HAP-1 (cell line): ENCODE measurements around the gene GSTM4.

Source experiments
- DNase-seq, 2 experiments: peaks; one replicate each; pipeline ENCODE4 v3.0.0-alpha.2; 2016 to 2020; ENCODE audit warnings: low spot score in 2 of 2
- H3K27me3 ChIP-seq: fragments of 250-450 bp; sonication (Bioruptor Pico); 2 replicates; pipeline ENCODE4 v1.5.1; 2020; ENCODE audit warnings: low read depth, mild to moderate bottlenecking, moderate library complexity
- H3K36me3 ChIP-seq: fragments of 250-450 bp; sonication (Bioruptor Pico); replicated peaks from 2 replicates; pipeline ENCODE4 v1.5.1; 2020; ENCODE audit warnings: mild to moderate bottlenecking
- H3K4me1 ChIP-seq: fragments of 250-450 bp; sonication (Bioruptor Pico); 2 replicates; pipeline ENCODE4 v1.5.1; 2020; ENCODE audit warnings: mild to moderate bottlenecking
- H3K4me3 ChIP-seq: fragments of 250-450 bp; sonication (Bioruptor Pico); 2 replicates; pipeline ENCODE4 v1.5.1; 2020; ENCODE audit warnings: mild to moderate bottlenecking, moderate library complexity
- H3K9me3 ChIP-seq: fragments of 250-450 bp; sonication (Bioruptor Pico); 2 replicates; pipeline ENCODE4 v1.5.1; 2020; ENCODE audit warnings: mild to moderate bottlenecking, moderate library complexity
- in situ Hi-C: fragments of 300-500 bp; cut with MboI; formaldehyde crosslinking; loops from 3 replicates; pipeline ENCODE4 v1.14.3; 2020; ENCODE audit warnings: low sequenced_read_pairs, inconsistent platforms, mixed read lengths

GSTM4 gene

GRCh38 chr1:109629372-109630030 lies 26.4 kb upstream of the GSTM4 start:
- Histone ChIP-seq H3K27me3 (no peaks in the 10 kb centered on the region), H3K4me1 (no peaks in the 10 kb centered on the region), H3K36me3 (peaks cover 42% of the 10 kb centered on the region), H3K9me3 (no peaks in the 10 kb centered on the region), H3K4me3 (no peak overlapping the region)
- no peak for DNase-seq
- in situ Hi-C loops = loop anchor here (5.0 kb wide), 1 partner anchor 82 kb away; the partner anchor contains the start of gene GNAI3

DNA sequence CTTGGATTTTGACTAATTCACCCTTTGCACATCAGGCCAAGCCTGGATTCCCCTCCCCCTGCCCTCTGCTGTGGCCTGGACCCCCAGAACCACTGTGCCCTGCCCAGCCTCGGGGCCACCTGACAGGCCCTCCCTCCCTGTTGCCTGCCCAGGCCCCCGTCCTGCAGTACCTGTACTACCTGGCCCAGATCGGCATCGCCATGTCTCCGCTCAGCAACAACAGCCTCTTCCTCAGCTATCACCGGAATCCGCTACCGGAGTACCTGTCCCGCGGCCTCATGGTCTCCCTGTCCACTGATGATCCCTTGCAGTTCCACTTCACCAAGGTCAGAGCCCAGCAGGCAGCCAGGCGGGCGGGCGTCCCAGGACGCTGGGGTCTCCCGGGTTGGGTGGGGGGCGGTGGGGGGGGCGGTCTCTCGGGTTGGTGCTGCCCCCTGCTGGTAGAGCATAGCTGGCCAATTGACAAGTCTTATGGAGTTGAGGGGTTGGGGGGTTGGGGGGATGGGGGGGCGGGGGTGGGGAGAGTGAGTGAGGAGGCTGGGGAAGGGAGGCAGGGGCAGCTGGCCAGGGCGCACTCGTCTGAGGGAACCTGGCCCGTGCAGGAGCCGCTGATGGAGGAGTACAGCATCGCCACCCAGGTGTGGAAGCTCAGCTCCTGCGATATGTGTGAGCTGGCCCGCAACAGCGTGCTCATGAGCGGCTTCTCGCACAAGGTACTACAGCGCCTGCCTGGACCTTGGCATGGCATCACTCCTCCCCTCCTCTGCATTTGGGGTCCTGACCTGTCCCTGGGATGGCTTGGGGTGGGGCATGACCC lies 25.6 kb upstream of the GSTM4 start:
- Histone ChIP-seq H3K4me3 (no peak overlapping the region), H3K36me3 (peaks cover 42% of the 10 kb centered on the region), H3K9me3 (no peaks in the 10 kb centered on the region), H3K27me3 (no peaks in the 10 kb centered on the region), H3K4me1 (no peaks in the 10 kb centered on the region)
- in situ Hi-C loops = no loop called here
- DNase-seq = peak; percentile 1 to 56

GRCh38 chr1:109630898-109631512 lies 24.9 kb upstream of the GSTM4 start:
- DNase-seq = peak; percentile 1 to 5
- H3K4me1 ChIP-seq = no peaks in the 10 kb centered on the region
- peaks cover 42% of the 10 kb centered on the region for H3K36me3 ChIP-seq
- H3K9me3 ChIP-seq = no peaks in the 10 kb centered on the region
- H3K27me3 ChIP-seq = no peaks in the 10 kb centered on the region
- H3K4me3 ChIP-seq = no peak overlapping the region
- in situ Hi-C loops = no loop called here

DNA sequence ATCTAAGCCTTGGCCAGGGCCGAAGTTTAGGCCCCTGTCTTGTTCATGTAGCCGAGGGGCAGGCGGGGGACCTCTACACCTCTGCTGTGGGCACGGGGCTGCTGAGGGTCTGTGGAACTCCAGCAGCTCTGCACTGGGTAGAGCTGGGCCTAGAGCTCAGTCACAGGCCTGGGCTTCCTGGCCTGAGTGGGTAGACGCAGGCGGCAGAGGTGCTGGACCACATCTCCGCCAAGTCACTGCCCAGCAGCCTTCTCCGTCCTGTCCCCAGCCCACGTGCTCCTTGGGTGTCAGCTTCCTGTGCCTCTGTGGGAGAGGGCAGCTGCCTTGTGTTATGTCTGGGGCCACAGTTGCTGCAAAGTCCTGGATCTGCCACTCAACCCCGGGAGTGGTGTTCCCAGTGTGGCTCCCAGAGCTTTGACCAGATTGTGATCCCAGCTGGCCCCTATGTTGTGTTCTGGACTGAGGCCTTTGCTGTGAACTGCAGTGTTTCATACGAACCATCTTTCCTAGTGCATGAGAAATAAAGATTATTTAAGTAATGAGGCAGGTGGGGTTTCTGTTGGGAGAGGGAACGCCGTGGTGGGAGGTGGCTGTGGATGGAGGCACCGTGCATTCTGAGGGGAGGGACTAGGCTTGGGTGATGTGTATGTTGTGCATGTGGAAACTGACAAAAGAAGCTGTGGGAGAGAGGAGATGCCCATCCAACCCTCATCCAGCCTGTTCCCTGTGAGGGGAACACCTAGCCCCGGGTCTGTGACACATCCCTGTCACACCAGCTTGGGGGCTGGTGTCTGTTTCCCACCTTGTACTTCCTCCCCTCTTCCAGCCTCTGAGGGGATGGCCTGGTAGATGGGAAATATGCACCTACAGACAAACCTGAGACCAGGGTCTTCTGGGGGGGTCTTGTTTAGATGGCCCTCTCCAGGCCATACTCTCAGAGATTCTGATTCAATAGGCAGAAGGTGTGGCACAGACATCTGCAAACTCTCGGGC lies 24.1 kb upstream of the GSTM4 start:
- DNase-seq = peak in 1 of 2 experiments; percentile 7
- Histone ChIP-seq H3K4me3 (no peak overlapping the region), H3K27me3 (no peaks in the 10 kb centered on the region), H3K4me1 (no peaks in the 10 kb centered on the region), H3K9me3 (no peaks in the 10 kb centered on the region), H3K36me3 (peaks cover 39% of the 10 kb centered on the region)
- in situ Hi-C loops = no loop called here

- H3K36me3 ChIP-seq = peaks cover 33% of the 10 kb centered on the region
- in situ Hi-C loops = no loop called here
Measured at GRCh38 chr1:109632671-109633346, 23.1 kb upstream of the GSTM4 start.

GRCh38 chr1:109634292-109634691 lies 21.6 kb upstream of the GSTM4 start:
- Histone ChIP-seq H3K36me3 (peaks cover 20% of the 10 kb centered on the region), H3K4me3 (no peak overlapping the region), H3K27me3 (no peaks in the 10 kb centered on the region), H3K4me1 (no peaks in the 10 kb centered on the region), H3K9me3 (no peaks in the 10 kb centered on the region)
- peak in 1 of 2 experiments; percentile 1 for DNase-seq
- in situ Hi-C loops = no loop called here

More at GRCh38 chr1:109632671-109633346, 23.1 kb upstream of the GSTM4 start:
- Histone ChIP-seq H3K27me3 (no peaks in the 10 kb centered on the region), H3K4me3 (no peak overlapping the region), H3K4me1 (no peaks in the 10 kb centered on the region), H3K9me3 (no peaks in the 10 kb centered on the region)
- peak; percentile 1 to 8 for DNase-seq

DNA sequence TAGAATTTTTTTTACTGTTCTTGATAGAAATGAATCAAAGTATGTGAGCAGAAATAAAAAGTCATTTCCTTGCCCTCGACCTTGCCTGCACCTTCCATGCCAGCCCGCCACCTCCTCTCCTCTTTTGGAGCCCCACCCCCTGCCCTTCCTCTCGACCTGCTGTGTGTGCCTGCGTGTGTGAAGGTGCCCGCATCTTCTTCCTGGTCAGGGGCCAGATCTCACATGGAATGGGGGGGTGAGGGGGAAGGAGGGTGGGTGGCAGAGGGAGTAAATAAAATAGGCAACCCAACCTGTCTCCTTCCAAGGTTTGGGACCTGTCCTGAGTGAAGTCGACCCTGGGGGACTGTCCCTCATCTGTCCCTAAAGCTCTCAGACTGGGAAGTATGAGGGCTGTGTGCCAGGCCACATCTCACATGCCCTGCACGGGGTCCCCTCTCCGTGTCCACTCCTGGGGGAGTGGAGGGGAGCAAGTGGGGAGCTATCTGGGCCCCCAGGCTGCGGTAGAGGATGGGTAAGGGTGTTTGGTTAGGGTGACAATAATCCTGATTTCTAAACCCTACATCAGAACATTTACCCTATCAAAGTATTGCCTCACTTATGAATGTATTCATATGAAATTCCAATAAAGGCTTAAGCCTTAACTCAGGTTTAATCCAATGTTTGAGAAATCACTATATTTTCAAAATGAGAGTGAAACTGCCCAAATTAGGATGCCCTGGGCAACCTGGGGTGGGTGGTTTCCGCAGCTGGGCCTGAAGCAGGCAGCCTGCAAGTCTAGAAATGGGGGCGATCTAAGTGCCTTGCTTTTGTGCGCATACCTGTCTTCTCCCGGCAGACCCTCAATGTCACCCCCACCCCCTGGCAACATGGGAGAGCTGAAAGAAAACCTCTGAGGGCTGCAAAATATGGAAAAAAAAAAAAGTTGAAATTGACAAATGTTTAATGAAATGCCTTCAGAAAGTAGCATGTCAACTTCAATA lies 20.8 kb upstream of the GSTM4 start:
- in situ Hi-C loops = no loop called here

GRCh38 chr1:109635862-109636200 lies 20.1 kb upstream of the GSTM4 start:
- DNase-seq = no peak
- Histone ChIP-seq H3K4me3 (no peak overlapping the region), H3K36me3 (peaks cover 9% of the 10 kb centered on the region), H3K27me3 (no peaks in the 10 kb centered on the region), H3K9me3 (no peaks in the 10 kb centered on the region), H3K4me1 (no peaks in the 10 kb centered on the region)
- in situ Hi-C loops = no loop called here

More for the DNA sequence above, 20.8 kb upstream of the GSTM4 start:
- peak in 1 of 2 experiments; percentile 1 for DNase-seq
- H3K9me3 ChIP-seq = no peaks in the 10 kb centered on the region
- no peaks in the 10 kb centered on the region for H3K4me1 ChIP-seq
- peaks cover 12% of the 10 kb centered on the region for H3K36me3 ChIP-seq
- no peaks in the 10 kb centered on the region for H3K27me3 ChIP-seq
- H3K4me3 ChIP-seq = no peak overlapping the region

GRCh38 chr1:109636201-109636952 lies 19.5 kb upstream of the GSTM4 start:
- in situ Hi-C loops = no loop called here
- peak in 1 of 2 experiments; percentile 1 for DNase-seq
- no peaks in the 10 kb centered on the region for H3K4me1 ChIP-seq
- no peaks in the 10 kb centered on the region for H3K9me3 ChIP-seq
- peaks cover 3% of the 10 kb centered on the region for H3K36me3 ChIP-seq
- no peaks in the 10 kb centered on the region for H3K27me3 ChIP-seq
- H3K4me3 ChIP-seq = no peak overlapping the region

DNA sequence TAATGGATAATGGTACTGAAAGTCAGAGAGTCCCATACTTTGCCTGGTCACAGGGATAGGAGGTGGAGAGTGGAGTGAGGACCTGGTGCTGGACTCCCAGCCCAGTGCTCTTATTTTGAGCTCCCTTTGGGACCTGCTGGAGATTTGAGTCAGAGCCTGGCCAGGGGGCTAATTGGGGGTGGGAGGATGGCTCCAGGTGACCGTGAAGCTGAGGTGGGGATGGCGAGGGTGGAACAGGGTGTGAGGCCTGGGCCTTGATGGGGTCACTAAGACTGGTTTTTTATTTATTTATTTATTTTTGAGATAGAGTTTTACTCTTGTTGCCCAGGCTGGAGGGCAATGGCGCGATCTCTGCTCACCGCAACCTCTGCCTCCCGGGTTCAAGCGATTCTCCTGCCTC lies 18.5 kb upstream of the GSTM4 start:
- Histone ChIP-seq H3K4me3 (no peak overlapping the region), H3K36me3 (no peaks in the 10 kb centered on the region), H3K27me3 (no peaks in the 10 kb centered on the region), H3K9me3 (no peaks in the 10 kb centered on the region), H3K4me1 (no peaks in the 10 kb centered on the region)
- in situ Hi-C loops = no loop called here
- no peak for DNase-seq

DNA sequence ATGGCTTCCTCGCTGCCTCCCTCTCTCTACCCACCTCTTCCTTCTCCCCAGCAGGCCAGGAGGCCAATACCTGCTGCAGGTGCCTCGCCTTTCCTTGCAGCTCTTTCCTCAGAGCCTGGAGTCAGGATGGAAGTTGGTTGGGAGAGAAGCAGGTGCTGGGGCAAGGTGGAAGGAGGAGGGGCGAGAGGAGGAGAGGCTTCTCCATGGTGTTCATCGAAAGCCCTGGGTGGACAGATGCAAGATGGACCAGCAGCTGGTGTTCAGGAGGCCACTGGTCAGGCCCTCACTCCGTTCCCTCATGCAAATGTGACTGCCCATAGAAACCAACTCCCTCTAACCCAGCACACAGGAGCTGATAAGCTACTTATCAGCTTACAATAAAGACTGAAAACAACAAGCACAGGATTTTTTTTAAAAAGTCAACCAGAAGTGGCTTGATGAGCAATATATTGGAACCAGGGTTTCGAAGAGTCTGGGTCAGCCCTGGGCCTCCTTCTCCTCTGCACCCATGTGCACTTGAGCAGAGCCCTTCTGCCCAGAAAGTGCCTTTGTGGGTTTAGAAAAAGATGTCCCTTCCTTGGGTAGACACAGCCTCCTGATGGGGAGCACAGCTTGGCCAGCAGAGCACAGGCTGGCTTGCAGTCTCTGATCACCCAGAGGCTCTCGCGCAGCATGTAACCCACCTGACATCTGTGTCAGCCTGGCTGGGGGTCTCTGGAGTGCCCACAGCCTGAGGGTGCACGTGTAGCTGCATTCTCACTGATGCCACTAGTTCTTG lies 16.6 kb upstream of the GSTM4 start:
- H3K36me3 ChIP-seq = no peaks in the 10 kb centered on the region
- in situ Hi-C loops = no loop called here
- H3K4me1 ChIP-seq = peaks cover 7% of the 10 kb centered on the region
- no peaks in the 10 kb centered on the region for H3K9me3 ChIP-seq
- no peak overlapping the region for H3K4me3 ChIP-seq
- H3K27me3 ChIP-seq = no peaks in the 10 kb centered on the region
- DNase-seq = no peak
